HL-60 (cell line): ENCODE data around the gene FCRL6.

ENCODE experiments used
- DNase-seq, 2 experiments: peaks; one replicate each; pipeline ENCODE4 v3.0.0-alpha.2; 2010 to 2020; ENCODE audit warnings: low read depth in 1 of 2, low spot score in 1 of 2
- H3K27ac ChIP-seq: fragments of 250-450 bp; sonication (Bioruptor Pico); replicated peaks from 2 replicates; pipeline ENCODE4 v1.5.1; 2020; ENCODE audit warnings: mild to moderate bottlenecking, moderate library complexity
- H3K27me3 ChIP-seq: fragments of 250-450 bp; sonication (Bioruptor Pico); 2 replicates; pipeline ENCODE4 v1.5.1; 2021; ENCODE audit warnings: mild to moderate bottlenecking, moderate library complexity; ENCODE audit not compliant: insufficient read depth, poor library complexity, severe bottlenecking
- H3K4me3 ChIP-seq: replicated peaks from 2 replicates; pipeline ENCODE4 v1.5.1; 2011; ENCODE audit warnings: mild to moderate bottlenecking, control low read depth, low read length; ENCODE audit not compliant: insufficient read depth
- CTCF ChIP-seq: IDR thresholded peaks from one replicate; pipeline ENCODE4 v1.5.1; 2011; ENCODE audit warnings: low read length, control low read depth, inconsistent platforms; ENCODE audit not compliant: insufficient read depth
- GABPA ChIP-seq: IDR thresholded peaks from 2 replicates; pipeline ENCODE4 v1.6.1; 2012; ENCODE audit warnings: low read depth
- POLR2AphosphoS5 ChIP-seq: IDR thresholded peaks from 2 replicates; pipeline ENCODE4 v1.6.1; 2012; ENCODE audit warnings: low read depth
- REST ChIP-seq: IDR thresholded peaks from 2 replicates; pipeline ENCODE4 v1.6.1; 2012; ENCODE audit warnings: low read depth; ENCODE audit not compliant: insufficient replicate concordance
- SPI1 ChIP-seq: IDR thresholded peaks from 2 replicates; pipeline ENCODE4 v1.6.1; 2012; ENCODE audit warnings: low read depth, mild to moderate bottlenecking, borderline replicate concordance

The FCRL6 gene

DNA sequence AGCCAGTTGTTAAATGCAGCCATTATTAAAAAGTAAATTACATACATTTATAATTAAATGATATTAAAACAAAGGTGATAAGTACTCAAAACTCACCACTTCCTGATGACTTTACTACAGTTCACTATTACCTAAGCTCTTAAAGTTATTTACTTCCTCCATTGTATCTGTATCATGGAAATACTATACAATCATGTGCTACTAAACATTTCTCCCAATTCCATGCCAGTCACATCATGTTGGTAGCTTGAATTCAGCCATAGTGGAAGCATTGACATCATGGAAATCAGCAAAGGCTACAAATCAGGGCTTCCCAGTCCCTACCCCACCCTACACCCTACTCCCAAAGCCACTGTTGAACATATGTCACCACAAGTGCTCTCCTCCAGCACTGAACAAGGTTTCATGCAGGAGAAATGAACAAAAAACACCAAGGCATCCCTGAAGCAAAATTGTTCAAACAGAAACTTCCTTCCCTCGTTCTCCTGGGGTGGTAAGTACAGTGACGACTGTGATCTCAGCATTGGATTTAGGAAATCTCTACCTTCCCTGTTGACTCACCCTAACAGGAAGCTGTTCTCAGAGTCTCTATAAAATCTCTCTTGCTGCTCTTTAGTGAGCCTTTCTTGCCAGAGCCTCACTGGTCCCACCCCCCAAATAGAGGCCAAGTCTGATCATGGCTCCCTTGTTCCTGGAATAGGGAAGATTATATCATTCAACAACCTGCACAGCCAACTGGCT is 47.6 kb downstream of the FCRL6 start:
- H3K27me3 ChIP-seq = peaks cover 8% of the 10 kb centered on the region
- H3K4me3 ChIP-seq = no peak overlapping the region
- no peak for DNase-seq
- no peak overlapping the region for H3K27ac ChIP-seq
- TF ChIP-seq POLR2AphosphoS5 (no peak), SPI1 (no peak), GABPA (no peak), REST (peak; percentile 16)

DNA sequence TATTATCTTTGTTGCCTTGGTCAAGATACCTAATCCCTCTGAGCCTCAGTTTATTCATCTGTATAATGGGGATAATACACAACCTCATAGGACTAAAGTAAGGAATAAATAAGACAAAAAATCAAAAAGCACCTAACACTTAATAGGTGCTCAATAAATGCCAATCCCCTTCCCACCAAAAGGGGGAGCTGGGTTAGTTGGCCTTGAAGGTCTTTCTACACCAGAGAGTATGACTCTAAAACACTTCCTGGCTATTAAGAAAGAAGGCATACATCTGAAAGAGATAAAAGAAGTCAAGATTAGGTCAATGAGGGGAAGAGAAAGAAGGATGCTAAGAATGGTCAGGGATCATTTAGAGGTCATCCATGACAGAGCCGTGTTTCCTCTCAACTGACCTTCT is 49.2 kb downstream of the FCRL6 start:
- no peak overlapping the region for H3K4me3 ChIP-seq
- peaks cover 16% of the 10 kb centered on the region for H3K27me3 ChIP-seq
- no peak for TF ChIP-seq SPI1
- TF ChIP-seq REST = no peak
- peak; percentile 10 for TF ChIP-seq CTCF
- TF ChIP-seq GABPA = no peak
- TF ChIP-seq POLR2AphosphoS5 = no peak
- H3K27ac ChIP-seq = no peak overlapping the region
- no peak for DNase-seq

GRCh38 chr1:159853417-159854115 is 51.4 kb downstream of the FCRL6 start:
- peaks cover 16% of the 10 kb centered on the region for H3K27me3 ChIP-seq
- no peak overlapping the region for H3K27ac ChIP-seq
- H3K4me3 ChIP-seq = no peak overlapping the region
- no peak for TF ChIP-seq POLR2AphosphoS5
- TF ChIP-seq CTCF = no peak
- TF ChIP-seq REST = no peak
- no peak for TF ChIP-seq GABPA
- TF ChIP-seq SPI1 = no peak
- DNase-seq = no peak
